HT1080 (cell line): ENCODE measurements around the gene SLC16A5. TPM values are rescaled to one million over a fixed set of nuclear protein-coding genes. Genes with fewer than 3 reads are reported as not detected.
A peak's percentile ranks its signal among the peaks of the same experiment; 100 is the strongest.

ENCODE experiments used
- DNase-seq: peaks from one replicate; pipeline ENCODE4 v3.0.0-alpha.2; 2015; ENCODE audit warnings: low read depth
- total RNA-seq: library from RNA; depleted of rRNA; stranded (reverse); fragments of >200 nt; shearing (Covaris generic); gene quantifications from 2 replicates; pipeline ENCODE4 v1.2.3, GENCODE V29; 2014

Gene SLC16A5
- total RNA-seq, 1 experiment from 2014 or later, result not detected

- DNase-seq, result no peak
These were observed 3.6 kb upstream of the SLC16A5 start for GRCh38 chr17:75084039-75084660.

GRCh38 chr17:75086496-75087181, 1.1 kb upstream of the SLC16A5 start:
- no peak for DNase-seq

GRCh38 chr17:75087182-75087557, 584 bp upstream of the SLC16A5 start:
- DNase-seq, result no peak

- no peak for DNase-seq
These were observed 987 bp downstream of the SLC16A5 start for GRCh38 chr17:75088465-75089417.

GRCh38 chr17:75090871-75091854, 3.4 kb downstream of the SLC16A5 start:
- no peak for DNase-seq

- DNase-seq, result no peak
These were observed 4.1 kb downstream of the SLC16A5 start for GRCh38 chr17:75091855-75092327.

- DNase-seq, result no peak
These were observed 5.9 kb downstream of the SLC16A5 start for GRCh38 chr17:75093548-75094158.

- no peak for DNase-seq
These were observed 7.2 kb downstream of the SLC16A5 start for GRCh38 chr17:75094871-75095399.

GRCh38 chr17:75096082-75096625, 8.4 kb downstream of the SLC16A5 start:
- DNase-seq, result peak; percentile 90

GRCh38 chr17:75097865-75098264, 10.1 kb downstream of the SLC16A5 start:
- no peak for DNase-seq

GRCh38 chr17:75098861-75099260, 11.1 kb downstream of the SLC16A5 start:
- no peak for DNase-seq

- no peak for DNase-seq
These were observed 12.3 kb downstream of the SLC16A5 start for GRCh38 chr17:75099881-75100595.

- DNase-seq, result no peak
These were observed 14.6 kb downstream of the SLC16A5 start for GRCh38 chr17:75102385-75102821.

GRCh38 chr17:75103601-75104554, 16.1 kb downstream of the SLC16A5 start:
- no peak for DNase-seq

GRCh38 chr17:75105126-75106080, 17.6 kb downstream of the SLC16A5 start:
- DNase-seq, result no peak

- DNase-seq, result no peak
These were observed 20.4 kb downstream of the SLC16A5 start for GRCh38 chr17:75108193-75108592.

- DNase-seq, result no peak
These were observed 21.3 kb downstream of the SLC16A5 start for GRCh38 chr17:75109046-75109406.
